Measurements from ENCODE around the gene BCR.
A peak's percentile ranks its signal among the peaks of the same experiment; 100 is the strongest.
"Not testable (repeated sequence)": the region's sequence is repeated elsewhere in the genome, so short reads cannot be mapped to it uniquely, and the experiment has no call there.

Gene BCR

DNA sequence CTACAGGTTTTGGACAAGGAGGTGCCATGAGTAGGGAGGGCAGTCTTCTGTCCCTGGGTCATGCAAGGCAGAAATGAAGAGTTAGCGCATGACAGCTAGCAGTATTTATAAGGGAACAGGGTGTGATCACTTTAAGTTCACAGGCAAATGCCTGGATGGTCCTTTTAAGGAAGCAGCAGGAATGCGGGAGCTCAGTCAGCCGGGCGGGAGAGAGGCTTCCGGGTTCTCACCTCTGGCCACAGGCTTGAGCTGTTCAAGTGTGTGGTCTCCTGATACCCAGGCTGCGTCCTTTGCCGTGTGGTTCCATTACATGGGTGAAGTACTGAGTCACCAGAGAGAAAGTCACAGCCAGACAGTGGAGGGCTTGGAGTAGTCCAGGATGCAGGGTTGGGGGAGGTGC lies 105.4 kb downstream of the BCR start:
- DNase-seq (ENCODE audit: low read depth in 2 of 2, low spot score in 1 of 2): no peak

DNA sequence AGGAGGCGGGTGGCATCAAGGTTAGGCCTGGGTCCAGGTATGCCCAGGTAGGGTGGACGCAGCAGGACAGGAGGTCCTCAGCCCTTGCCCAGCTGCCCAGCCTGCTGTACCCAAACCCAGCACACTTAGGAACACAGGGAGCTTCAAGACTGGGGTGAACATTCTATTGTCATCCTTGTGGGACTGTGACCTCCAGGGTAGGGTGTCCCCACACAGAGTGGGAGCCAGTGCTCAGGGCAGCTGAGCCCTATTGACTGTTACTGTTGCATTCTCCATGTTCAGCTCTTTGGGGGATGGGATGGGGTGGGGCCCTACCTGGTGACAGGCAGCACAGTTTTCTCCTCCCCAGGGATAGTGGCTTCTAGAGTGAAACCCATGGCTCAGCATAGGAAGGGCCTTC lies 106.0 kb downstream of the BCR start:
- no peak for DNase-seq (ENCODE audit: low read depth in 2 of 2, low spot score in 1 of 2)

DNA sequence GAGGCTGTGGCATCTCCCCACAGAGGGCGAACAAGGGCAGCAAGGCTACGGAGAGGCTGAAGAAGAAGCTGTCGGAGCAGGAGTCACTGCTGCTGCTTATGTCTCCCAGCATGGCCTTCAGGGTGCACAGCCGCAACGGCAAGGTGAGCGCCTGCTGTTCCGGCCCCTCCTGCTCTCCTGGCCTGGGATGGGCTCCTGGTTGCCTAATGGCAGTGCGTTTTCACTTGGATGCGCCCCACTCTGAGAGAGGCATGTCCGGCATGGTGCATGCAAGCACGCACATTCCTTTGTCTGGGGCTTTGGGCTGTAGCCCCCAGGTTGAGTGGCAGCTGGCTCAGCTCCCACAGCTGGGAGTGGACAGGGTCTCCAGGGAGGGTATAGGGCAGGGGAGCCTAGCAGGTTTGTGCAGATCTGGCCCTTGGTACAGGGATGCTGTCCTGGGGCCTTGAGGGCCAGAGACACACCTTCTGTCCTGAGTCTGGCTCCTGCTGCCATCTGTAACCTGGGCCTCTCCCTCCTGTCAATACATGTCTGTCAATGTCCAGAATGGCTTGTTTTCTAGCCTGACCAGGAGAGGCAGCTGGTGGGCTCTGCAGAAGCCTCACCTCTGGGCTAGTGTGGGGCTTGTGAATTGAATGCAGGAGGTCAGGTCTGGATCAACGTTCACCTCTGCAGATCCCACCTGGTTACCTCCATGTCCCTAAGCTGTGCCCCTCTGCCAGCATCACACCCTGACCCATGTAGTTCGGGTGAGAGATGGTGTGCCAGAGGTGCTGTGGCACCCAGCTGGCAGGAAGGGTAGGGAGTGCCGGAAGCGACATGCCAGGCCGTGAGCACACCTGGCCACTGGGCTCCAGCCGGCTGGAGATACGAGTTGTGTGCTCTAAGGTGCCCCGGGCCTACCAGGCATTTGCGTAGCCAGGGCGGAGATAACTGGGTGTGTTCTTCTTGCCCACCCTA lies 107.1 kb downstream of the BCR start:
- DNase-seq (ENCODE audit: low read depth in 2 of 2, low spot score in 1 of 2): no peak

DNA sequence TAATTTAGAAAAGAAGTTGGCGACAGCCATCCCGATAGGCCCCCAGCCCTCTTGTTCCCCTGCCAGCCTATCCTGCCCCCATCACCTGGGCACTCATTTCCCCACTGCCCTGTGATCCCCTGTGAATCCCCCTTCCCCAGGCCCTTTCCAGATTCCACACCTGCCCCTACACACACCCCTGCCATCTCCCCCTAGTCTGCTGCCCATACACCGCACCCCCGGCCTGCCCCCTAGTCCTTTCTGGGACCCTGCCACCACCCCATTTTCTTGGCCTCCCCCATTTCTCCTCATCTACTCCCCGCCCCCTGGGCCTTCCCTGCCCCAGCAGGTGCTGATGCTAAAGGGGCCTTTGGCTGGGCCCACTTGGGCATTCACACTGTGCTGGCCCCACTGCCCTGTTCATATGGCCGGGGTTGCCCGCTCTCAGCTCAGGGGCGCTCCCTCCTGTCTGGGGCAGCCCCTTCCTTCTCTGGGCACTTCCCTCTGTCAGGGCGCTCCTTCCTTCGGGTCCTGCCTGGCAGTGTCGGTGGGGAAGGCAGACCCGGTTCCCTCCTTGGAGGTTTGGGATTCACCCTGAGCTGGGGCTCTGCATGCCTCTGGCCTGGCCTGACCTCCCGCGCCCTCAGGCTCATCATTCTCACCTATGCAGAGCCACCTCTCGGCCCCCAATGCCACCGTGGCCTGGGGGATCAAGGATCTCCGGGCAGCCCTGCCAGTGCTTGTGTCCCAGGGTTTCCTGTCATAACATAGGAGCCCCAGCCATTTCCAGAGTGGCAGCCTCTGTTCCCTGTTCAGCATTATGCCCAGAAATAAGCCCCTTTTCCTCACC lies 108.2 kb downstream of the BCR start:
- DNase-seq (ENCODE audit: low read depth in 2 of 2, low spot score in 1 of 2): no peak

DNA sequence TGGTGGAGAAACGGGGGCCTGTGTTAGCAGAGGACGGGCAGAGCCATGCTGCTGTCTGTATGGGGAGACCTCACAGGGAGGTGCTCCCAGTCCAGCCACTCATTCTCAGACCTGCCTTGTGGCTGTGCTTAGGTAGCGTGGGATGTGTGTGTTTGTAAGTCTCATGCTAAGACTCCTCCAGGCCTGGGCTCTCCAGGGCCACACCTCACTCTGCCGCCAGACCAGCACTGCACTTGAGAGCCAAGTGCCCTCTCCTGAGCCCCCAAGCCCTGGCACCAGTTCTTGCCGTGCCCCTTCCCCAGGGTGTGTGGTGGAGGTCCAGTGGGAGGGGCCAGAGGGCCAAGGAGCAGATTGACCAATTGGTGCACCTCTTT lies 108.8 kb downstream of the BCR start:
- DNase-seq (ENCODE audit: low read depth in 2 of 2, low spot score in 1 of 2): no peak

DNA sequence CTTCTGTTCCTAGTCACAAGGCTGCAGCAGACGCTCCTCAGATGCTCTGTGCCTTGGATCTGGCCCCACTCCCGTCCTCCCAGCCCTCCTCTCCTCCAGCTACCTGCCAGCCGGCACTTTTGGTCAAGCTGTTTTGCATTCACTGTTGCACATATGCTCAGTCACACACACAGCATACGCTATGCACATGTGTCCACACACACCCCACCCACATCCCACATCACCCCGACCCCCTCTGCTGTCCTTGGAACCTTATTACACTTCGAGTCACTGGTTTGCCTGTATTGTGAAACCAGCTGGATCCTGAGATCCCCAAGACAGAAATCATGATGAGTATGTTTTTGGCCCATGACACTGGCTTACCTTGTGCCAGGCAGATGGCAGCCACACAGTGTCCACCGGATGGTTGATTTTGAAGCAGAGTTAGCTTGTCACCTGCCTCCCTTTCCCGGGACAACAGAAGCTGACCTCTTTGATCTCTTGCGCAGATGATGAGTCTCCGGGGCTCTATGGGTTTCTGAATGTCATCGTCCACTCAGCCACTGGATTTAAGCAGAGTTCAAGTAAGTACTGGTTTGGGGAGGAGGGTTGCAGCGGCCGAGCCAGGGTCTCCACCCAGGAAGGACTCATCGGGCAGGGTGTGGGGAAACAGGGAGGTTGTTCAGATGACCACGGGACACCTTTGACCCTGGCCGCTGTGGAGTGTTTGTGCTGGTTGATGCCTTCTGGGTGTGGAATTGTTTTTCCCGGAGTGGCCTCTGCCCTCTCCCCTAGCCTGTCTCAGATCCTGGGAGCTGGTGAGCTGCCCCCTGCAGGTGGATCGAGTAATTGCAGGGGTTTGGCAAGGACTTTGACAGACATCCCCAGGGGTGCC lies 109.8 kb downstream of the BCR start:
- DNase-seq (ENCODE audit: low read depth in 2 of 2, low spot score in 1 of 2): peak in 1 of 2 donors; percentile 31

DNA sequence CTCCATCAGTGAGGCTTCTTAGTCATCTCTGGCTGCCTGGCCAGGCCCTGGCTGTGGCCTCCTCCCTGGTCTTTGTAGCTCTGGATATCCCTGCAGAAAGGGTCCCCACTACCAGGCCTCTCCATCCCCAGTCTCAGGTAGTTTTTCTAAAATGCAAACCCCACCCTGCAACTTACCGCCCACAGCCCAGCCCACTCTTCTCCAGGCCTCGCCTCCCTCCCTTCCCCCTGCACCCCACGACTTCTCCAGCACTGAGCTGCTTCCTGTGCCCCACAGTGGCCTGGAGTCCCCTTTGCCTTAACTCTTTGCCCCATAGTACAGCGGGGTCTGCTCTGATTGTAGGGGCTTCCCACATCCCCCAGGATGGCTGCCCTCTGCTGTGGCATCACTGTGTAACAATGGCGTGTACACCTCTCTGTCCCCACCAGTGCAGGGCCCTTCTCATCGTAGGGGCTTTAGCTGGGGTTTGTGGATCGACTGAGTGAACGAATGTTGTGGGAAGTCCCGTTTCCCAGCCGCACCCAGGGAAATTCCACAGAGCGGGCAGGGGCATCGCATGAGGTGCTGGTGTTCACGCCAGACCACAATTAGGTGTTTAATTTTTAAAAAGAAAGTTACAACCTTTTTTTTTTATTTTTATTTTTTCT lies 111.6 kb downstream of the BCR start:
- no peak for DNase-seq (ENCODE audit: low read depth in 2 of 2, low spot score in 1 of 2)

DNA sequence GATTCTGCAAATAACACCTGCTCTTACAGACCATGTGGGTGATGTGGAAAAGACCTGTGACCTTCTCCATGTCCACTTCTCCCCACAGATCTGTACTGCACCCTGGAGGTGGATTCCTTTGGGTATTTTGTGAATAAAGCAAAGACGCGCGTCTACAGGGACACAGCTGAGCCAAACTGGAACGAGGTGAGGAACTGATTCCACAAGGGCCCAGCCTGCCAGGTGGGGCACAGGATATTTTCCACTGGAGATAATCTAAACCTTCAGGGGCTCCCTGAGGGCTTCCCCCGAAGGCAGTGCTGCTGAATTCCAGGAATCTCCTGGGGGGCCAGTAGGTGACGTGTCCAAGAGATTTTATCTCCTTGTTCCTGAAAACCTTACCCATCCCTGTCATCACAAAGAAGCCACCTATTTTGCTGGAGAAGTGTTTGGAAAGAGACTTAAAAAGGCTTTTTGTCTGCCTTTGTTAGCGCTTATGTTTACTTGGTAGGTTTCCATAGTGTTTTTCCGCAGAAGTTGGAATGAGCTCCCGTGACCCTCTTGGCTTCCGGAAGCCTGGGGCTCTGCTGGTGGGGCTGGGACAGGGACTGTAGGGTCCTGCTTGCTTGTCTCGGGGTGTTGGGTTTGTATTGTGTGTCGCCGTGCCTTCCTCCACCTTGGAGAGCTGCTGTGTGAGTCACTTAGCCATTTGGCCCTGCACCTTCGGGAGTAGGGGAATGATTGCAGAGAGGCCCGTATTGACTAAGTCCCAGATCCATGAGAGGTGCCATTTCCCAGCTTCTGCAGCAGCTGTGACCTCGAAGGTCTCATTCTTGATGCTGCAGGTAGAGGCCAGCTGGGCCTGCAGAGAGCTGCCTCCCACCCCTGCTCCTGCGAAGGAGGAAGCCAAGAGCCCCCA lies 112.4 kb downstream of the BCR start:
- no peak for DNase-seq (ENCODE audit: low read depth in 2 of 2, low spot score in 1 of 2)

DNA sequence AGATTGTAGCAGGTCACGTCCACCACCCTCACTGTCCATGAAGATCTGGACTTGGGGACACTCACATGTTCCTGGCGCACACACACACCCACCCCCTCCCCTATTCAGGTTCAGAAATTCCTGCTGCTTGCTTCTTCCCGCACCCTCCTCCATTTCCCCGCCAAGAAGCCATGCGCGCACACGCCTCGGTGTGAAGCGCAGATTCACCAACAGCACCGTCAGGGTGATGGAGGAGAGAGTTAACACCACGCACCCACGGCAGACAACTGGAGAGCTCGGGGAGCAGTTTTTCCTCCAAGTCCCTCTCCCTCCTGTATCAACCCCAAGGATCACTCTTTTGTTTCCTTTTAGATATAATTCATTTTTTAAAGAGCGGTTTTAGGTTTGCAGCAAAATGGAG lies 113.4 kb downstream of the BCR start:
- no peak for DNase-seq (ENCODE audit: low read depth in 2 of 2, low spot score in 1 of 2)

DNA sequence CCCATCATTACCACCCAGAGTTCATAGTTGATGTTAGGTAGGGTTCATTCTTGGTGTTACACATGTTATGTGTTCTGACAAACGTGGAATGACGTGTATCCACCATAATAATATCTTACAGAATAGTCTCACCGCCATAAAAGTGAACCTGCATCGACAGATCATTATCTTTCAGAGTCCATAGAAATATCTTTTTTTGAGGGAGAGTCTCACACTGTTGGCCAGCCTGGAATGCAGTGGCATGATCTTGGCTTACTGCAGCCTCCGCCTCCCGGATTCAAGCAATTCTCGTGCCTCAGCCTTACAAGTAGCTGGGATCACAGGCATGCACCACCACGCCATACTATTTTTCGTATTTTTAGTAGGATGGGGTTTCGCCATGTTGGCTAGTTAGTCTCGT lies 113.9 kb downstream of the BCR start:
- no peak for DNase-seq (ENCODE audit: low read depth in 2 of 2, low spot score in 1 of 2)

DNA sequence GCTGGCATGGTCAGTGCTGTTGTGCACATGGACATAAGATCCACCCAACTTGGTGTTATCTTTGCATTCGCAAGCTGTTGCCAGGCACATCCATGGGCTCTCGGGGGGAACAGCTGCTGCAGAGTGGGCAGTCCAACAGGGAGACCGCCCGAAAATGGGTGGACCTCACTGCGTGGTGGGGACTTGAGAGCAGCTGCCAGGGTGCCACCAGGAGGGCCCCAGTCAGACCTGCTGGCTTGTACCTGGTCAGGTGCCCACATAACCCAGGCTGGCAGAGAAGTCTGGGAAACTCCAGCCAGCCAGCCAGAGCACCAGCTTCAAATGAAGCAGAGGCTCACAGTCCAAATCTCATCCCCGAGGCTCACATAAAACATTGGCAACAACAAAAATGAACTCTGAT lies 120.2 kb downstream of the BCR start:
- DNase-seq (ENCODE audit: low read depth in 2 of 2, low spot score in 1 of 2): no peak

DNA sequence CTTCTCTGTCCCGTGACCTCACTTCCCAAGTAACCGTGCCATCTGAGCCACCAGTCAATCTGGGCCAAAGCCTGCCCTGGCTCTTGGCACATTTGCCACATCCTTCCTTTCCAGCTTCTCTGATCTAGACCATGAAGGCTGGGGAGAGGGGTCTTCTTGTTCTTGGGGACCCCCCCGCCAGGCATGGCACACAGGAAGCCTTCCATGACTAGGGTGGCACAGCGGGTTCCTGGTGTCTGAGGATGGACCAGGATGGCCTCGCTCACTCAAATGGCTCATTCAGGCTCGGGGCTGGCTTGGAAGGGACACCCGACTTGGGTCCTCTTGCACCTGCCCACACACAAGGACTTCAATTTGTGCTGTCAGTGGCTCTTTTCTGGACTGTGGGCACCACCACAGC lies 121.3 kb downstream of the BCR start:
- DNase-seq (ENCODE audit: low read depth in 2 of 2, low spot score in 1 of 2): no peak

DNA sequence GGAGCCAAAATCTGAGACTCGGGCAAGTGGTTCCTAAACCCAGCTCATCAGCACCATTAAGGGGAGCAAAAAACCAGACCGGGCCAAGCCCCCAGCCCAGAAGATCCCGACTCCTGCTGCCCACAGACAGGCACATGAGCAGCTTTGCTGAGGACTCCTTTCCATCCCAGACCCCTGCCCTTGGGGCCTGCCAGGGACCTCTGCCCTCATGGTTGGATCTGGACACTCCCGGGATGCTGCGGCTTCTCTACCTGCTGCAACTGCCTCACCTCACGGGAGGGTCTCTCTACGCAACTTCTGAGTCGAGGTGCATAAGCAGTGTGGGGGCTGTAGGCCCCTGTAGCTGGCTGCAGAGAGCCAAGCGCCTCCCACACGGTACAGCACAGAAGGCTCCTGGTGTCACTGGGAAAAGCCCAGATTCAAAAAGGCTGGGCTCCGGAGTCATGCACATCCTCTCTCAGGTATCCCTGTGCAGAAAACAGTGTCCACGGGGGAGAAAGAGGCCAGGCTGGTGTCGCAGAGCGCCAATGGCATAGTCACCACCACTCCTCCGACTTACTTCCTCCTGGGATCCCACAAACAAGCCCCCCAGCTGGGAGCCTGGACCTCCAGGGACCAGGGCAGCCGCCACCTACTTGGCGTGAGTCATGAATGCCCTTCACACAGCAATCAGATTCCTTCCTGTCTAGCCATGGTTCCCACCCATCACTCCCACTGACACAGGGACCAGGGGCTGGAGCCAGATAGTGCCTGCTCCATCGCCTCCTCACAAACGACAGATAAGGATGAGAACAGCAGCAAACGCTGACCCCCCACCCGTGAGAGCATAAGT lies 122.1 kb downstream of the BCR start:
- DNase-seq (ENCODE audit: low read depth in 2 of 2, low spot score in 1 of 2): no peak

DNA sequence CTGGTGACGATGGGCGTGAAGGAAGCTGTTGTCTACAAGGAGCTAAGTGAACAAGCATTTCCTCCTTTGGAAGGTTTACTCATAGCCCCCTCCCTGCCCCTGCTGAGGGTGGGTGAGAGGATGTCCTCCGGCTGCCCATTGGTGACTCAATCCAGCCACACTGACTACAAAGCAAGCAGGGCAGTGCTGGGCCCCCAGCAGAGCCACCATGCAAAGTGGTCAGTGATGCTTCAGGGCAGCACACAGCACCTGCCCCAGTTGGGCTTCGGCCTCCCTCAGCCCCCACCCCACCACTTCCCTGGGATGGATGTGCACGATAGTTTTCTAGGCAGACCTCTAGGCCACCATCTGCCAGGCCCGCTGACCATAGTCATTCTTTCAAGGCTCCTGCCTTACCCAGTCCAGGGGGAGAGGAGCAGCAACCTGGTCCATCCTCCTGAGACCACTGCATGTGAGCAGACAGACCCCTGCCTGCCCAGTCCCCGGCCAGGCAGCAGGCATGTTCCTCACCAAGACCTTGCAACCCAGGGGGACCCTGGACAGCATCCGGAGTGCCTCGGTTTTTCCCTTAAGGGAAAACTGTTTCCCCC lies 125.1 kb downstream of the BCR start:
- DNase-seq (ENCODE audit: low read depth in 2 of 2, low spot score in 1 of 2): no peak

DNA sequence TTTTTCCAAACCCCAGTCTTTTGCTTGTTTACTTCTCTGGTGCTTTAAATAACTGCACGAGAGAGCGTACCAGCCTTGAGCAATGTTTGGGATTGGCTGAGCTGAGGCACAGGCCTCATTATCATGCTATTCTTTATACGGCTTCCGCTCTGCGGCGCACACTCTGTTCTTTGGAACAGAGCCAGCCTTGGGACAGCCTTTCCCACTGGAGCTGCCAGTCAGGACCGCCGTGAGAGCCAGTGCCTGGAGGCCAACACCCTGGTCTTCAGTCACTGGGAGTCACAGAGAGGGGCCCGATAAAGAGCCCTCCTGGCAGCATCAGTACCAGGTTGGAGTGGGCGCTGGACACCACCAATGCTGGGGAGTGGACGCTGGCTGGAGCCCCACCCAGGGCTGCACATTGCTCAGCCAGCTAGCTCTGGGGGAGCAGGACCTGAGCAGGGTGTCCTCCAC lies 125.6 kb downstream of the BCR start:
- DNase-seq (ENCODE audit: low read depth in 2 of 2, low spot score in 1 of 2): no peak

DNA sequence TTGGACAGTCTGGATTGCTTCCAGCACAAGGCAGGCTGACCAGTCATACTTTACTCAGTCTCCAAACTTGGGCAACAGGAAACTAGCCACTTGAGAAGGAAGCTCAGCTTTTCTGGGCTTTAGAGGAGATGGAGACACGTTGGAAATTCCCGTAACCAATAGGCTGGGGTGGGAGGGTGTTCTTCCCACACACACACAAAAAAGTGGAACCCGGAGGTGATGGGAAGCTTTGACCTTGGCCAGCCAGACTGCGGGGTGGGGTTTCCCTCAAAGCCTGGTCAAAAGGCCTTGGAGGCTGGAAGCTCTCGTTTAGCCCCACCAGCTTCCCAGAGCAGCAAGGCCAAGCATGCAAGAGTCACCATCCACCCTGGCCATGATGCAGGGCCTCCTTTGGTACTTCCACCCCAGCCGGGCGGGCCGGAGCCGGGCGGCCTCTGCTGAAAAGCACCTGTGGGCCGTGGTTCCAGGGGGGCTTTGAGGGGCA lies 126.2 kb downstream of the BCR start:
- DNase-seq (ENCODE audit: low read depth in 2 of 2, low spot score in 1 of 2): no peak

DNA sequence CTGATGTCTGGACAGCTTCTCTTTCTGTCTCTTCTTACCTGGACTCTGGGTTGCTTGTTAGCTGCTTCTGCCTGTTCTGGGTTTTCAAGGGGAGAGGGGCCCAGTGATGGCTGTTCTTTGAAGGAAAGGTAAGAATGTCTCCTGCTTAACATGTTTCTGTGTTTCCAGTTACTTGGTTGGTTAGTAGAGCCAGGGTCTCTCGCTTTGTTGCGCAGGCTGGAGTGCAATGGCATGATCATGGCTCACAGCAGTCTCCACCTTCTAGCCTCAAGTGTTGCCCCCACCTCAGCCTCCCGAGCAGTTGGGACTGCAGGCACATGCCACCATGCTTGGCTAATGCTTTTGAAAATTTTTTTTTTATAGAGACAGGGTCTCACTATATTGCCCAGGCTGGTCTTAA lies 126.6 kb downstream of the BCR start:
- no peak for DNase-seq (ENCODE audit: low read depth in 2 of 2, low spot score in 1 of 2)

DNA sequence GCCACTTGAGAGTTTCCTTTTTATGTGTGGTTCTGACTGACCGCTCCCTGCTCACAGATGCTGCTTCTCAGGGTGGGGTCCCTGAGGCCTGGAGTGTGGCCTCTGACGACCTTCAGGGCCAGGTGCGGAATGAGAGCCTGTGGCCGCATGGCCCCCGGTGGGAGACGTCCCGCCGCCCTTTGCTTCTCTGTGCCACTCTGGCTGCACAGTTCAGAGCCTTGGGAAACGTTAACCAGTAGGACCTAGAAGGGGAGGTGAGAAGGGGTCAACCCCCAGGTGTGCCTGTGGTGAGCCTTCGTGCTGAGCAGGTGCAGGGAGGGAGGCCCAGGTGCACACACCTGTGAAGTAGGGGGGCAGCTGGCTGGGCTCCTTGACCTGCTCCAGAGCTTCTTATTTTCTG lies 127.2 kb downstream of the BCR start:
- DNase-seq (ENCODE audit: low read depth in 2 of 2, low spot score in 1 of 2): not testable (repeated sequence)

Data from stimulated activated CD8-positive, alpha-beta memory T cell treated with anti-CD3 and anti-CD28 coated beads, Interleukin-4, amount 100 ng/mL, for 1 hour (primary cell).